Small intestine (tissue), 7 donors: ENCODE data around the gene NAP1L4. TPM values are rescaled to one million over a fixed set of nuclear protein-coding genes. Genes with fewer than 3 reads are reported as not detected.

Source experiments
- DNase-seq, 2 donors: peaks; one replicate each; pipeline versions ENCODE4 v3.0.0 to v3.0.0-alpha.2; 2013
- FAIRE-seq: peaks from 2 replicates; lab custom pipeline; 2012; peaks lifted over from hg19 to GRCh38; lab: Jason Lieb, UNC
- H3K27ac ChIP-seq, 3 donors: one replicate each; pipeline ENCODE4 v1.5.1; 2013; ENCODE audit warnings: low read length in 2 of 3, mild to moderate bottlenecking in 2 of 3, control low read depth in 1 of 3, inconsistent platforms in 1 of 3, low read depth in 1 of 3, moderate library complexity in 1 of 3
- H3K27me3 ChIP-seq, 3 donors: one replicate each; pipeline ENCODE4 v1.6.1; 2013; ENCODE audit warnings: low read length in 3 of 3, inconsistent platforms in 1 of 3; ENCODE audit not compliant: control insufficient read depth in 3 of 3, insufficient read depth in 3 of 3
- H3K36me3 ChIP-seq, 3 donors: one replicate each; pipeline ENCODE4 v1.6.1; 2013; ENCODE audit warnings: low read length in 3 of 3, inconsistent platforms in 1 of 3, low read depth in 1 of 3, mild to moderate bottlenecking in 1 of 3, moderate library complexity in 1 of 3; ENCODE audit not compliant: control insufficient read depth in 3 of 3, insufficient read depth in 2 of 3
- H3K4me1 ChIP-seq, 3 donors: one replicate each; pipeline ENCODE4 v1.6.1; 2013; ENCODE audit warnings: low read length in 2 of 3, inconsistent platforms in 1 of 3, low read depth in 1 of 3, mild to moderate bottlenecking in 1 of 3, moderate library complexity in 1 of 3; ENCODE audit not compliant: control insufficient read depth in 3 of 3, insufficient read depth in 2 of 3
- H3K4me3 ChIP-seq, 3 donors: one replicate each; pipeline ENCODE4 v1.5.1; 2013; ENCODE audit warnings: low read length in 3 of 3, control low read depth in 1 of 3, inconsistent platforms in 1 of 3, low read depth in 1 of 3, mild to moderate bottlenecking in 1 of 3, moderate library complexity in 1 of 3
- H3K9me3 ChIP-seq, 2 donors: one replicate each; pipeline ENCODE4 v1.6.1; 2013; ENCODE audit warnings: low read depth in 1 of 2, low read length in 1 of 2; ENCODE audit not compliant: control insufficient read depth in 2 of 2, insufficient read depth in 1 of 2
- WGBS, 3 donors: extraction: QIAGEN DNeasy Blood & Tissue Kit; methylation state at CpG; one replicate each; pipeline ENCODE4 v1.1.7; 2013; 5-methylcytosine and 5-hydroxymethylcytosine counted together
- polyA plus RNA-seq, 4 donors: library from polyadenylated mRNA; stranded (reverse) in 3 of 4; unstranded in 1 of 4; fragments of 200-250 nt in 3 of 4; fragments of 120-200 nt in 1 of 4; gene quantifications; one replicate each; pipeline versions ENCODE4 v1.2.1 to v1.2.3, GENCODE V29; 2013
- donor health status: healthy with polysubstance abuse.
- donor health status: control.
- donor health status: control.
- donor health status: Bipolar disorder and iron deficiency.
- donor health status: healthy.

NAP1L4 gene
- polyA plus RNA-seq, 4 donors, result 75.1 to 108 (median 84.6) TPM

DNA sequence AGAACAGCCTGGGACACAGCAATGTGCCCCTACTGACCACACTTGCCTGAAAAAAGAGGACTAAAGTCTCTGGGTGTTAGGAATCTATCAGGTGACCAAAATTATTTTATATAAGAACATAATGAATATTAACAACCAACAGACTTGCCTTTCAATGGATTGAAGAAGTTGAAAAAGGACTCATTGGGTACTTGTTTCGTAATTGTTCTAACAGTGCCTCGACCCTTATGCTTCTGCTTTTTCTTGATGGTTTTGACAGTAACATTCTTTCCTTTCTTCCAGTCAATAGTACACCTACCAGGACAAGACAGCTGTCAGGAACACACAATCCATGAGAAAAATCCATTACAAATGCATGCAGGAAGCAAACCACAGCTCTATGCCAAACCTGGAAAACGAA is 33.9 kb downstream of the NAP1L4 start:
- FAIRE-seq (no peak), DNase-seq (no peak)
- Histone ChIP-seq H3K27me3 (no peaks in the 10 kb centered on the region), H3K9me3 (no peaks in the 10 kb centered on the region), H3K4me1 (no peaks in the 10 kb centered on the region), H3K4me3 (no peak overlapping the region), H3K27ac (no peak overlapping the region), H3K36me3 (peaks cover 26 to 67% (median 43%) of the 10 kb centered on the region in 3 donors)
- 82 to 86% (median 84%) methylated on average over 3 of the region's 3 CpGs for WGBS, 3 donors

DNA sequence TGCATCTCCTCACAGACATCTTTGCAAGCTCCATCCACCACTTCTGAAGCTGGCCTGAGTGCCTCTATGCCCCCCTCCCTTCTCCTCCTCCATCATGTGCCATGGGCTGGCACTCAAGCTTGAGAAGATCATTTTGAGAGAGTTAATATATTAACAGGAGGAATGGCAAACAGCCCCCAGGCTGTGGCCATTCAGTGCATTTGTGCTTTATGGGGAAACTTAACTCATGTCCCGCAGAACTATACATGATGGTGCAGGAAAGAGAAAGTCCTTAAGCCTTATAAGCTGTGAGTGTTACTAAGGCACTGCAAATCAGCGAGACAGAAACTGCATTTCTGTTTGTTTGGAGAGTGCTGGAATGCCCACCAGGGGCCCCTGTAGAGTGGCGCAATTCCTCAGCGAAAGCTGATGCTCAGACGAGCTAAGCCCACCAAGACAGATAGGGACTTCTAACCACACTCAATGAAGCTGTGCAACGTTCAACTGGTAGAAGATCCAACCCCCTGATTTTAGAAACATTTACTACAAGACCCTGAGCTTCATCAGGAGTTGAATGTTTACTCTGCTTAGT is 36.1 kb downstream of the NAP1L4 start:
- FAIRE-seq (no peak), DNase-seq (no peak)
- 85 to 92% (median 89%) methylated on average over 6 of the region's 6 CpGs for WGBS, 3 donors
- H3K27me3 ChIP-seq, result no peaks in the 10 kb centered on the region
- H3K36me3 ChIP-seq, result peaks cover 25 to 68% (median 49%) of the 10 kb centered on the region in 3 donors
- no peak overlapping the region for H3K4me3 ChIP-seq
- H3K9me3 ChIP-seq, result no peaks in the 10 kb centered on the region
- no peak overlapping the region for H3K27ac ChIP-seq
- no peaks in the 10 kb centered on the region for H3K4me1 ChIP-seq

DNA sequence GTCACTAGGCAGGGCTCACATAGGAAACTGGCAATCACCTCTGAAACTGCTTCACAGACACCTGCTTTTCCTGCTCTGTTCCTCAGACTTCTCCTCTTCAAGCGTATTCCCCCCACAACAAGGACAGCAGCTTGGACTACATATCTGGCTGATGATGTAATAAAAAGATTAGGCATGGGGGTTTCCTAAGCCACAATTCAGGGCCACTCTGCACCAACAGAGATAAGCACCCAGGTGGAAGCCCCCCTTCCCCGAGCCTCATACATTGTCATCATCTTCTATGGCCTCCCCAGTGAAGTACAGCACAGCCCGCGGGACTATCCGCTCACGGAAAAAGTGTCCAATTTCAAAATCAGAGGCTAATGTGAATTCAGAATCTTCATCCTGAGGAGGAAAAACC is 37.9 kb downstream of the NAP1L4 start:
- Histone ChIP-seq H3K4me3 (no peak overlapping the region), H3K27ac (no peak overlapping the region), H3K27me3 (no peaks in the 10 kb centered on the region), H3K4me1 (no peaks in the 10 kb centered on the region), H3K9me3 (no peaks in the 10 kb centered on the region), H3K36me3 (peaks cover 23 to 67% (median 50%) of the 10 kb centered on the region in 3 donors)
- DNase-seq, result no peak
- no peak for FAIRE-seq
- 90 to 93% (median 92%) methylated on average over 6 of the region's 6 CpGs for WGBS, 3 donors

DNA sequence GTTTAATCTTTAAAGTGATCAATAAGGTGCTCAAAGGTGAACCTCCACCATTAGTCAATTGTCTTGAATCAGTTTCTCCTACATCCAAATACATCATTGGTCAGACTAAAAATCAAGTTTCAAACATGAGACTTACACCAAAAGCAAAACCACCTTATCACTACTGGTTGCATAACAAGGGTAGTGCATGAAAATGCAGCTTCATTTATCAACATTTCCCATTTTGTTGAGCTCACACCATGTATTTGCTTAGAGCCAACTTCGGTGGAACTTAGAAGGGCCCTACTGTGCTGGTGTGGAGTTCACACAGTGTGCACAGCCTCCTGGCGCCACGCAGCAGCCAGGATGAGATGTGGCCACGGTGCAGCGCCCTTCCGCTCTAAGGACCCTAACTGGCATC is 39.8 kb downstream of the NAP1L4 start:
- Histone ChIP-seq H3K4me3 (no peak overlapping the region), H3K27ac (peak overlapping the region in 1 of 3 donors; percentile 2), H3K4me1 (no peaks in the 10 kb centered on the region), H3K9me3 (no peaks in the 10 kb centered on the region), H3K27me3 (no peaks in the 10 kb centered on the region), H3K36me3 (peaks cover 14 to 69% (median 47%) of the 10 kb centered on the region in 3 donors)
- WGBS, 3 donors, result 64 to 70% (median 69%) methylated on average over 6 of the region's 6 CpGs
- DNase-seq (no peak), FAIRE-seq (no peak)

DNA sequence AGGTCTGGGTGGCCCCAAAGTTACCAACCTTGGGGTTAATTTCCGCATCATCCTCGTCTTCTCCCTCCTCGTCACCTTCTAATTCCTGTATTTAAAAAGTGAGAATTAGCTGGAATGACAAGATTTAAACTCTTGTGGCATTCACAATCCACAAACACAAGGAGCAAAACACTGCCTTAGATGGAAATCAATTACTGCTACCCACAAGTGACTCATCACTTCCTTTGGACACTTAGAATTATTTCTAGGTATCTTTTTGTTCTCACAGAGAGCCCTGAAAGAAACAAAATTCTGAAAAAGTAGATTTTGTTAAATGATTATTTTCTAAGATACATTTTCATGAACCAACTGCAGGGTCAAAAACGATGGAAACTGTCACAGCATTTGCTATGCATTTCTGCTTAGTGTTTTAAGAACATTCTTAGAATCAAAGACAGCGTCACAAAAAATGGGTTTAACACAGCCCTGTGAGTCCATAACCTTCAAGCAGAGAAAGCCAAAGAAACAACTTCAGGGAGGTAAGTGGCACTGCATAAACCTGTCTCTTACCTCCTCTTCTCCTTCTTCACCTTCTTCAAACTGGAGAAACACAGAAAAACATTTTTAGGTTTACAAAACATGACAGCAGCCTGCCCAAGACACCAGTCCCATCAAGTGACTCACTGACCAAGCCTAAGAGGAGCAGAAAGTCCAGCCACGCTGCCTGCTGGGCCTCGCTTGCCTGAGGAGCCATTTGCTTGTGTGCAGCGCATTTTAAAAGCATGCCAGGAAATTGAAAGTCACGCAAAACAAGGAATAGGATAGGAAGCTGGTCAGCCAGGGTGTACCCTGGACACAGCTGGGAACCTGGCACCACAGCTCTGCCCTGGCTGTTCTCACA is 40.7 kb downstream of the NAP1L4 start:
- whole genome bisulfite sequencing, 3 donors, result 75 to 85% (median 79%) methylated on average over 9 of the region's 9 CpGs
- FAIRE-seq (no peak), DNase-seq (no peak)
- Histone ChIP-seq H3K27ac (peak overlapping the region in 1 of 3 donors; percentile 22), H3K9me3 (no peaks in the 10 kb centered on the region), H3K4me3 (no peak overlapping the region), H3K4me1 (no peaks in the 10 kb centered on the region), H3K36me3 (peaks cover 13 to 73% (median 45%) of the 10 kb centered on the region in 3 donors), H3K27me3 (no peaks in the 10 kb centered on the region)

DNA sequence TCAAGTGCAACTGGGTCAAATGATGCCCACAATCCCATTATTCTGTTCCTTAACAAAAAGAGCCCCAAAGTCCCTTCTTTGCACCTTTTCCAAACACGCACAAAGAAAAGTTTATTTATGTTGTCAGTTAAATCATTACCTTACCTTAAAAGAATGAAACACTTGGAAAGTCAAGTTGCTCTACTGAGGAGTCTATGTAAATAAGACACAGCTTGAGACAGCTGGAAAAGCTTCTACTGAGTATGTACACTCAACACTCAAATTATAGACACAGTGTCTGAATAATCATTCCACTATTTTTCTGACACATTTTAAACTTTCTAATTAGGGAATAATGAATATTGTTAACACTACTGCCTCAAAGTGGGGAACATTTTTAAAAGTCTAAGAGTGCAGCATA is 41.3 kb downstream of the NAP1L4 start:
- FAIRE-seq (no peak), DNase-seq (no peak)
- Histone ChIP-seq H3K36me3 (peaks cover 11 to 69% (median 39%) of the 10 kb centered on the region in 3 donors), H3K4me3 (no peak overlapping the region), H3K4me1 (peaks cover 0 to 4% (median 2%) of the 10 kb centered on the region in 3 donors), H3K27me3 (no peaks in the 10 kb centered on the region), H3K9me3 (no peaks in the 10 kb centered on the region), H3K27ac (no peak overlapping the region)
- WGBS, 3 donors, result 75 to 90% (median 86%) methylated on average over 1 of the region's 1 CpG

DNA sequence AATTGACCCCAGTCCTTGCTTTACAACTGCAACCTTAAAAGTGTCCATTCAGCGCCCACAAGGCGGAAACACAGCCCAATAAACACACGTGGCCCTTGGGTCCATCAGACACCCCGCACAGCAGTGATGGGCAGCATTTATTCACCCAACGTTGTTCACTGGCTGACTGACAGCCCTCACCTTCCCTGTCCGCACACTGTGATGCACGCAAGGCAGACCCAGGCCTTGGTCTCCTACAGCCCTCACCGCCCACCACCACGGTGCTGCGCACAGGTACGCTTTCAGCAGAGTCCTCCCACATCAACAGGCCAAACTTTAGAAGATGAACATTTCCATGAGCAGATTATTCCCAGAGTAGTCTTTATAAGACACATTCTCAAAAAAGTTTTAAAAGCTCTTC is 42.2 kb downstream of the NAP1L4 start:
- no peaks in the 10 kb centered on the region for H3K27me3 ChIP-seq
- H3K9me3 ChIP-seq, result no peaks in the 10 kb centered on the region
- FAIRE-seq (no peak), DNase-seq (no peak)
- no peak overlapping the region for H3K27ac ChIP-seq
- peaks cover 0 to 12% (median 3%) of the 10 kb centered on the region in 3 donors for H3K4me1 ChIP-seq
- H3K4me3 ChIP-seq, result no peak overlapping the region
- peaks cover 8 to 69% (median 31%) of the 10 kb centered on the region in 3 donors for H3K36me3 ChIP-seq
- 93 to 94% (median 93%) methylated on average over 11 of the region's 11 CpGs for WGBS, 3 donors

DNA sequence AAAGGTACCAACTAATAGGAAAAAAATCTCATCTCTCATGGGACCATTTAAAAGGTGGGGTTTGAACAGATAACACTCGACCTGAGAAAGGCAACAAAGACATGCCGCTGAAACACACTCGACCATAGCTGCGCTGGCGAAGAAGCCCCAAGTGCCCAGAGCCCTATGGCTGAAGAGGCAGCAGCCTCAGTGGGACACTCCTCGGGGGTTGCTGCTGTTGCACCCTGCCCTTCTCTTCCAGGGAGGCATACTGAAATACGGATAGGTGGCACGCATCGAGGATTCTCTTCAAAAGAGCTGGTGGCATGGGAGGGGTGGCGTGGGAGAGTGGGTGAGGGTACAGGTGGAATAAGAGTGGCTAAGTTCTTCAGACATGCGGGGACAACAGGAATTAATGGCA is 44.4 kb downstream of the NAP1L4 start:
- WGBS, 3 donors, result 87 to 92% (median 89%) methylated on average over 11 of the region's 11 CpGs
- Histone ChIP-seq H3K27ac (no peak overlapping the region), H3K36me3 (peaks cover 2 to 71% (median 21%) of the 10 kb centered on the region in 3 donors), H3K9me3 (no peaks in the 10 kb centered on the region), H3K4me3 (no peak overlapping the region), H3K27me3 (no peaks in the 10 kb centered on the region), H3K4me1 (peaks cover 0 to 16% (median 3%) of the 10 kb centered on the region in 3 donors)
- no peak for DNase-seq
- FAIRE-seq, result no peak
